HG03095 (cell line): ENCODE data around the gene KRT14.
"Not testable (repeated sequence)": the region's sequence is repeated elsewhere in the genome, so short reads cannot be mapped to it uniquely, and the experiment has no call there.

Experiments
- ATAC-seq: cut with Tn5 transposase; IDR thresholded peaks from one replicate; pipeline ENCODE4 v1.9.1; 2021; ENCODE audit warnings: moderate library complexity; ENCODE audit not compliant: unreplicated experiment

Gene KRT14

GRCh38 chr17:41548844-41549595 lies 37.7 kb downstream of the KRT14 start:
- no peak for ATAC-seq

- no peak for ATAC-seq
Observed at GRCh38 chr17:41547921-41548843, 38.5 kb downstream of the KRT14 start.

GRCh38 chr17:41547378-41547841 lies 39.3 kb downstream of the KRT14 start:
- no peak for ATAC-seq

- ATAC-seq = no peak
Observed at GRCh38 chr17:41546819-41547218, 39.9 kb downstream of the KRT14 start.

- ATAC-seq = no peak
Observed at GRCh38 chr17:41545829-41546410, 40.8 kb downstream of the KRT14 start.

GRCh38 chr17:41544935-41545334 lies 41.8 kb downstream of the KRT14 start:
- ATAC-seq = no peak

GRCh38 chr17:41544491-41544892 lies 42.2 kb downstream of the KRT14 start:
- no peak for ATAC-seq

GRCh38 chr17:41542786-41543185 lies 43.9 kb downstream of the KRT14 start:
- not testable (repeated sequence) for ATAC-seq

GRCh38 chr17:41542357-41542756 lies 44.3 kb downstream of the KRT14 start:
- ATAC-seq = no peak

- ATAC-seq = no peak
Observed at GRCh38 chr17:41540921-41541625, 45.6 kb downstream of the KRT14 start.

- ATAC-seq = no peak
Observed at GRCh38 chr17:41539979-41540701, 46.6 kb downstream of the KRT14 start.

- no peak for ATAC-seq
Observed at GRCh38 chr17:41539071-41539492, 47.6 kb downstream of the KRT14 start.

GRCh38 chr17:41538565-41538991 lies 48.1 kb downstream of the KRT14 start:
- no peak for ATAC-seq

GRCh38 chr17:41537990-41538389 lies 48.7 kb downstream of the KRT14 start:
- ATAC-seq = no peak

GRCh38 chr17:41537614-41537954 lies 49.1 kb downstream of the KRT14 start:
- no peak for ATAC-seq

- no peak for ATAC-seq
Observed at GRCh38 chr17:41536741-41537613, 49.7 kb downstream of the KRT14 start.

GRCh38 chr17:41535764-41536481 lies 50.8 kb downstream of the KRT14 start:
- ATAC-seq = no peak

GRCh38 chr17:41534899-41535546 lies 51.7 kb downstream of the KRT14 start:
- ATAC-seq = no peak
